Dedifferentiated amniotic fluid mesenchymal stem cell (primary cell): ENCODE measurements around the gene ELF2.
"Not testable (repeated sequence)": the region's sequence is repeated elsewhere in the genome, so short reads cannot be mapped to it uniquely, and the experiment has no call there.

Experiments used
- DNase-seq: peaks from one replicate; pipeline ENCODE4 v3.0.0-alpha.2; 2016; ENCODE audit errors: extremely low spot score

The ELF2 gene

DNA sequence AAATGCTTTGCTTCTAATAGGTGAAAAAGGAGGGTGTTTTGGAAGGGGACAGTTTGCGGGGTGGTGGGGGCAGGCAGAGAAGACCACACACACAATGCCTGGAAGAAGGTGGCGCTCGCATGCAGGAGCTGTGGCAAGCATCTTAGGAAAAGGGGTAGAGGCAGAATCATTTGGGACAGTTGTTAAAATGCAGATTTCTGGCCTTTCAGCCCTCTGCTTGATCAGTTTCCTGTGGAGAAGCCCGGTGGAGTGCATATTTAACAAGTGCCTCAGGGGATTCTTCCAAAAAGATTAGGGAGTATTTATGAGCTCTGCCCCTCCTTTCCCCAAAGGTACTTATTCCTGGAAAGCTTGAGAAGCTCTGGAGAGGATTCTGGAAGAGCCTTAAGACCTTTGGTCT, 156.6 kb downstream of the ELF2 start:
- no peak for DNase-seq

- DNase-seq, result peak; percentile 40
Observed at GRCh38 chr4:139018971-139019758, 157.9 kb downstream of the ELF2 start.

DNA sequence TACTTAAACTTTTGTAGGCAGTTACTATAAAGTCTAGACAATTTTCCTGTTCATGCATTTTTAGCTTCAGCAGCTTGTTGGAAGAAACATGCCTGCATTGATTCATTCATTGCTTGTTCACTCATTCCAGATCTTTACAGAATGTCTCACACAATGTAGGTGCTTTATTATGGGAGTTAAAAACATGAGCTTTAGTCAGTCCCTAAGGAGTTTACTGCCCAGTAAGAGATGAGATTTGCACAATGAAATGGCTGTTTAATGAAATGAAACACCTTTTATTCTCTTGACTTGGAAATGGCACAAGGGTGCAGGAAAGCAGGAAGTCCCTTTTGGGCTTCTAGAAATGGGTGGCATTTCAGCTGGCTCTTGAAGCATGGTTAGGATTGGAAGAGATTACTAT, 158.5 kb downstream of the ELF2 start:
- DNase-seq, result no peak

GRCh38 chr4:139017861-139018260, 159.2 kb downstream of the ELF2 start:
- DNase-seq, result no peak

- DNase-seq, result no peak
Observed at GRCh38 chr4:139015948-139016471, 161.0 kb downstream of the ELF2 start.

DNA sequence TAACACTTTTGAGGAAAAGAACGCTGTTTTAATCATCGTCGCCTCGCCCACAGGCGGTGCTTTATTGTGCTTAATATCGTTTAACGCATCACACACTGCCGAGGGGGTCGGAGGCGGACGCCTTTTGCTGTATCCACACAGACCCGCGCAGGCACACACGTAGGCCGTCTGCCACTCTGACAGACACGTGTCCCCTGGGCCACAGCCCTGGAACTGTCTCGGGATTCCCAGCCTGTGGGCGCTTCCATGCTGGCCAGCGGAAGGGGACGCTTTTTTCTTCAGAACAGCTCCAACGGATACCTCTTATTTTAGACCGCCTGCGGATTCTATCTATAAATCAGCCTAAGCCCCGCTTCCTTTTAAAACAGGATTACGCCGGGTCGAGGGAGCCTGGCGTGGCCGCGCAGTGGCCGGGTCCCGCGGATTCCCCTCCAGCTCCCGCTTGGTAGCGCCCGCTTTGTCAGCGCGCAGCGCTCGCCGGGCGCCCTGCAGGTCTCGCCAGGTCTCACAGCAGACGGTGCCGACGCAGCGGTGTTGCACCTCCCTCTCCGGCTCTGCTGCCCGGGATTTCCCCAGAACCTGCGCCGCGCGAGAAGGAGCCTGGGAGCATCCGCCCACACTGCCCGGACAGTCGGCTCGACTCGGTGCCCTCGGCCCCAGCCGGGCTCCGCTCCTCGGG, 161.6 kb downstream of the ELF2 start, which contains the start of gene NOCT:
Gene NOCT, plus strand, starts transcription at position 513 of the 679 bp plus-strand sequence. CDS start 201 bp downstream, outside the sequence.
- DNase-seq, result peak; percentile 75

GRCh38 chr4:139014371-139015268, 162.4 kb downstream of the ELF2 start:
- DNase-seq, result peak; percentile 85

- DNase-seq, result no peak
Observed at GRCh38 chr4:139011225-139011950, 165.6 kb downstream of the ELF2 start.

- DNase-seq, result no peak
Observed at GRCh38 chr4:139009702-139010101, 167.3 kb downstream of the ELF2 start.

GRCh38 chr4:139008278-139008677, 168.7 kb downstream of the ELF2 start:
- DNase-seq, result not testable (repeated sequence)

GRCh38 chr4:139007640-139008039, 169.4 kb downstream of the ELF2 start:
- no peak for DNase-seq
